Activated CD8-positive, alpha-beta memory T cell treated with anti-CD3 and anti-CD28 coated beads, Interleukin-2, amount 50 U/mL, for 24 hours (primary cell): ENCODE data around the gene EVX1.

Experiments
- DNase-seq: peaks from one replicate; pipeline ENCODE4 v3.0.0-alpha.2; 2020; ENCODE audit errors: extremely low read depth

Gene EVX1

GRCh38 chr7:27205325-27206280, 37.0 kb upstream of the EVX1 start:
- DNase-seq, result no peak

- no peak for DNase-seq
Observed at GRCh38 chr7:27207348-27207985, 35.1 kb upstream of the EVX1 start.

GRCh38 chr7:27208998-27209397, 33.6 kb upstream of the EVX1 start:
- no peak for DNase-seq

DNA sequence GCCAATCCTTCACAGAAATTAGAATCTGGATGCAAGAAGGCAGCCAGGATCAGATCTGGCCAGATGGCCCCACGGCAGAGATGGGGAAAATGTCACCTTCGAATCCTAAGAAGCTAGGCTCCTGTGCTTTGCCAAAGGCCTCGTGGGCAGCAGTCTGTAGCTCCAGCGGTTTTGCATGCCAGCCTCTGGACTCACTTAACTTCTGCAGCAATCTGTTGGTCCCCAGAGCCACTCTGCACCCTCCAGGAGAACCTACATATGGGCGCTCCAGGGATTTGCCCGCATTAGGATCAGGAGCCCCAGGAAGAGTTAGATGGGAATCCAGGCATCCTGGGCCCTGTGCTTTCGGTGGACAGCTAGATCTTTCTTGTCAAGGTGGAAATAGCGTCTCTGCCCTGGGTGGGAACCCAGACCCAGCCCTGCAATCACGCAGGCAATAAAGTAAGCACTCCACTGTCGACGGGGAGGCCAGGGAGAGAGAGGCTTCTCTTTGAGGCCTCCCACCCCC, 32.6 kb upstream of the EVX1 start:
- DNase-seq, result no peak

DNA sequence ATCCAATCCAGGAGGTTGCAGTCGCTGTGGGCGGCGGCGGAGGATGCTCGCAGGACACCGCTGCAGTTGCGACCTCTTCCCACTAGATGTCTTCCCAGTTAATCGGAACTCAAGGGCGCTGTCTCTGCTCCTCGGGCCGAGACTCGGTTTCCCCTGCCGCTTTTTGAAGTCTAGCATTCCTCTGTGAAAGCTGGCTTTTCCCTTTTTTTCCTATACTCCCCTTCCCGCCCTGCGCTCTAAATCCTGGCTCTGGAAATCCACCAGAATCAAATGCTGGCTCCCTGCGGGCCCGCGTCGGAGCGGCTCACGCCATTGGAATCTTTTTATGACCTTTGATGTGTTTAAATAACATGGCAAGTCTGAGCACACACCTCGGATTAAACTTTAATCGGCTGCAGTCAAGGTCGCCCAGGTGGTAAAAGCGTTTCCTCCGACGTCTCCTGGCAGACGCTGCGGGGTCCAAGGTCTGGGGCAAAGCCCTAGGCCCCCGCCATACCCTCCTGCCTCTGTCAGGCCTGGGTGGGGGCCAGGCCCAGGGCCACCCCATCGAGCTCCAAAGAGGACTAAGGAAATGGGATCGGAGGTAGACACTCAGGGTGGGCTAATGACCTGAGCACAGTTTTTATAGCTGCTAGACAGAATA, 32.0 kb upstream of the EVX1 start:
- no peak for DNase-seq

GRCh38 chr7:27211084-27211446, 31.5 kb upstream of the EVX1 start:
- DNase-seq, result no peak

DNA sequence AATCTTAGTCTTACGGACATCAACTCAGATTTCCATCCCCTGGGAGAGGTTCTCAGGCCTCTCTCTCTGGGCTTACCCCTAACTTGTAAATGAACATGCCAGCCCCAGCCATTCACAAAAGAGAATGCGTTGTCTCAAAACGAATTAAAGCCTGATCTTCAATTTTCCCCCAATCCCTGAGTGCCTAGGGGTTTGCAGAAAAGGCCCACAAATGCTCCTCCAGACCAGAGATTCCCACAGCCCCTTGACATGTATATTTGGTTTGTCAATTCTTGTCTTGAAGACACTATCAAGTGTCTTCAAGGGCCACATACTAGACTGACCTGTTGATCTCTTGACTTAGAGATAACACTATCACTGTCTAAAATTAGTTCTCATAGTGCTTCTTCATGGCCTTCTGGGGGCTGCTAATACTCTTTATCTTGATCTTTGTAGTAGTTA, 30.8 kb upstream of the EVX1 start:
- DNase-seq, result no peak

GRCh38 chr7:27212497-27213432, 29.8 kb upstream of the EVX1 start:
- DNase-seq, result no peak

DNA sequence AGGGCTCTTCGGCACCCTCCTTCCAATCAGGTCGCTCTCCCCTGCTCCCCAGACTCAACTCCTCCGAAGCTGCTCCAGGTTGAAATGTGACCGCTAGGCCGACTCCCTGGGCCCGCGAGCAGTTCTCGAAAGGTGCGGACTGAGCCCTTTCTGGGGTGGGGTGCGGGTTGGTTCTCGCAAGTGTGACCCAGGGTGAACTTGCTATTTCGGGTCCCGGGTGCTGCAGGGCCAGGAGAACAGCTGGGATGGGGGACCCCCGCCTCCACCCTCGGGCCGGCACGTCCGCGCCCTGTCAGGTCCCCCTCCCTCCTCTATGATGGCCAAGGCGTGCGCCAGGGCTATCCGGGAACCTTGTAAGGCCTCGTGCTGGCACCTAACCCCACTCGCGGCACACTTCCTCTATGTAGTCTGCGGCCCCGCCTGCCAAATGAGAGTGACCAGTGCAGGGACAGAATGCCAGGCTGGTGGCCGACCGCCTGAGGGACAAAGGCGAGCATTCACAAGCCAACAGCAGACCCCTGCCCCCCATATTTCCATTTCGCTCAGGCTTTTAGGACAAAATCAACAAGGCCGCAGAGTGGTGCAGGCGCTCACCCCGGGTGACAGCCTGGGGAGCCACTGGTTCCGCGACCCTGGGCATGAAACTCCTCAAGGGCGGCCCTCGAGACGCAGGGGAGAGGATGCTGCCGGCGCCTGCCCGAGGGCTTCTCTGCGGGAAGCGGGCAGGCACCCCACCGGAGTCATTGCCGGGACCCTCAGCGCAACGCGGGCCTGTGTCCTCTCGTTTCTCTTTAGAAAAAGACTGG, 29.0 kb upstream of the EVX1 start:
- no peak for DNase-seq

DNA sequence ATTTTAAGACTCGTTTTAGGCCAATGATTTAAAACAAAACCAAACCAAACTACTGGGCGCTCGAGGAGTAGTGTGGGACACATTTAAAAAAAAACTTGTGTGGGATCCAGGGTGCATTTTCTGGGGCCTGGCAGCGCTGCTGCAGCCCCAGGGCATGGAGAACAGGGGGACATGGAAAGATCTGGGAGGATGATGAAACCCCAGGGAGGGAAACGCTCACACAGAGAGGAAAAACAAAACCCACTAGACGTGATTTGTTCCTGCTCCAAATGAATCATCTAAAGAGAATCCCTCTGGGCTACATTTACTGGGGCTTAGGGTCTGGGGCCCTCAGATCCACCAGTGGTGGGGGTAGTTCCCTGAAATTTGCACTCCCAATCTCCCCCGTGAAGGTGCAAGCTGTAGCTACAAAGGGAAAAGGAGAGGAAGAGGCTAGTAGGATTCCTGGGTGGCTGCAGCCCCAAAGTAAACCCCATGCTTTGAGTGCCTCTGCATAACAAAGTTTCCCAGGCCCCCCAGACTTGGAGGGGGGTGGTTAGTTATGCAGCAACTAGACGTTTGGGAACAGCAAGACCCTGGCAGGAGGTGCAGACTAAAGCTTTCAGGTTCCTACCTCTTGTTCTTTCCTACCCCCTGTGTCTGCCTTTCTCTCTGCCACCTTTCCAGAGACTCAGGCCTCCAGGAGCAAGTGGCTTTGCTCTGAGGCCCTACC, 28.2 kb upstream of the EVX1 start:
- DNase-seq, result no peak

DNA sequence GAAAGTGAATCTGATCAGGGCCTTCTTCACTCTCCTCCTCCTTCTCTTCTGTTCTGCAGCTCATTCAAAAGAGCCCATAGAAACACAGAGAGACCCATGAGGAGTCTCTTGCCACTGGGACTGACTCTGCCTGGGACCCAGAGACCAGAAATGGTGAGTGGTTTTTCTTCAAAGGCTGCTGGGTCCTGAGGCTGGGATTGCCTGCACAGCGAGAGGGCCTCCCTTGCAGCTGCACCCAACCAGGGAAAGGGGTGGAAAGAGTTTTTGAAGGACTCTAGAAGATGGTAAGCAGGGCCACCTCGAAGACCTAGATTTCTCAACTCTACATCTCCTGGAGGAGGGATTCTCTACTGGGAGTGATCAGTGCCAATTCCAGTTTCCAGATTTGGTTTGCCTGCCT, 27.2 kb upstream of the EVX1 start:
- DNase-seq, result no peak

DNA sequence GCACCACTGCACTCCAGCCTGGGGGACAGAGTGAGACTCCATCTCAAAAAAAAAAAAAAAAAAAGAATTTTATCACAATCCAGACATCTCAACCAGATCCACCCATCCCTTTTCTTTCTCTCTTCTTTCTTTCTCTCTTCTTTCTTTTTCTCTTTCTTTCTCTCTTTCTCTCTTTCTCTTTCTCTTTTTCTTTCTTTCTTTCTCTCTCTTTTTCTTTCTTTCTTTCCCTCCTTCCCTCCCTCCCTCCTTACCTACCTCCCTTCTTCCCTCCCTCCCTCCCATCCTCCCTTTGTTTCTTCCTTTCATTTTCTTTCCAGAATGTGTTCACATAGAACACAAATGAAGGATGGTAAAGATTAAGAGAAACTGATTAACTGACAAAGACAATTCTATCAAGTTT, 24.7 kb upstream of the EVX1 start:
- no peak for DNase-seq

GRCh38 chr7:27219821-27220220, 22.8 kb upstream of the EVX1 start:
- no peak for DNase-seq

GRCh38 chr7:27220440-27220955, 22.1 kb upstream of the EVX1 start:
- no peak for DNase-seq

DNA sequence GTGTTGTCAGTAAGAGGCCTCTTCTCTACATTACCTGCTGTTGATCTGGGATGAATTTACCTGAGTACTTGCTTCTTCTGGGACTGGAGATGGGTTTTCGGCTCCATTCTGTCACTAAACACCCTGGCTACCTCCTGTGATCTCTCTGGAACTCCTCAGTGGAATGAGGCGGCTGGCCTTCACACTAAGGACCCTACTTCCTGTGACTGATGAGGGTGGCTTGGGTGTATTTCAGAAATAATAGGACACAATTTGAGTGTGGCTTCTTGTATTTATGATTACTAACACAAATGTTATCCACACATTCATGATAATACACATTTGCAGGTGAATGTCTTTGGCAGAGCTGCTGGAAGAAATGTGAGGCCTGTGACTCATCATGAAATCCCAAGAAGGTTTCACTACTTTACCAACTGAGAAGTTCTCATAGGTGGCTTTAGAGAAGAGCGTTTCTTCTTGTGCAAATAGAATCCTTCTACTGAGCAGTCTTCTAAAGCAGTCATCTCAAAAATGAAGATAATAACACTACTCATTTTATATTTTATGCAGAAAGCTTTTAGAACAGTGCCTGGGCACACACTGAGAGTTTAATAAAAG, 21.3 kb upstream of the EVX1 start:
- no peak for DNase-seq

DNA sequence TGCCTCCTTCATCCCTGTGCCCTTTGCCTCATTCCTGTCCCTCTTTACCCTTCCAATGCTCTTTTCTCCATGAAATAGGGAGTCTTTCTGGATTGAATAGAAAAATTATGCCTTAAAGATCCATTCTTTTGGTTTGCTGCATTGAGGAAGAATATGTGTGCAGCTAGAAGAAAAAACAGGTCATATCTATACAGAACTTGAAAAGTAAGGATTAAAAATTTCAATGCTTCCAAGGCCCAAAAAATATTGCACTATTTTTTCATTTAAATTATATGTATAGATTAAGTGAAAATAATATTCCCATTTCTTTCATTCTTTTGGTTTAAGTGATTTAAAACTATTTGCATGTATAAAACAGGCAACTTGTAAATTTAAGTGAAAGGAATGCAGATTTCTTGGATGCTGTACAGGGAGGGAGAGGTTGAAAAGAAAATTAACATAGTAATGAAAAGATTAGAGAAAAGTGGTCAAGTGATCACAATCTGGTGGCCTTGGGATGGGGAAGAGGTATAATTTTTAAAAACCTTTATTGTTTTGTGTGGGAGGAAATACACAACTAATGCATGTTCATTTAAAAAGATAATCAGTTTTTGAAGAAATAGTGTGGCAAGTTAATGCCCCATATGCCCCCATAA, 18.5 kb upstream of the EVX1 start:
- DNase-seq, result no peak

GRCh38 chr7:27224983-27225934, 17.3 kb upstream of the EVX1 start:
- DNase-seq, result no peak

DNA sequence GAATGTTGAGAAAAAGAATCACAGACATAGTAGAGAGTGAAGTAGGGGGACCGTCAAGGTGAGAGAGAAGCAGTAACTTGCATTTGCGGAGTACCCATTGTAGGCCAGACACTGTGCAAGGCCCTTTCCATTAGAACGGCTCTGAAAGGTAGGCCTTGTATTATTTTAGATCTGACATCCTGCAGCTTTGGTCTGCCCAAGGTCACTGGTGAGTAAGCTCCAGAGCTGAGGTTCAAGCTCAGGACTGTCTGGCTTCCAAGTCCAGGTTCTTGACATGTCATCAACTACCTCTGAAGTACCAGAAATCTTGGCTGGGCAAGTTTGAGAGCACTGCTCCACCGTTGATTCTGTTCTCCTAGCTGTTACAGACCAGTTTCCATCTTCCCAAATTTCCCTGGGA, 13.2 kb upstream of the EVX1 start:
- no peak for DNase-seq
